Keratinocyte (primary cell): ENCODE data around the gene SGIP1. TPM values are rescaled to one million over a fixed set of nuclear protein-coding genes. Genes with fewer than 3 reads are reported as not detected.

Experiments used
- DNase-seq: peaks from one replicate; pipeline ENCODE4 v3.0.0-alpha.2; 2011; ENCODE audit warnings: low read depth, missing footprints, low spot score
- FAIRE-seq: peaks from 2 replicates; lab custom pipeline; 2011; peaks lifted over from hg19 to GRCh38; lab: Jason Lieb, UNC
- H2AFZ ChIP-seq: 2 replicates; pipeline ENCODE4 v1.6.0; 2012; ENCODE audit warnings: low read length, control low read depth, inconsistent platforms; ENCODE audit not compliant: control insufficient read depth
- H3K27ac ChIP-seq: 2 replicates; pipeline ENCODE4 v1.5.1; 2011; ENCODE audit warnings: low read length; ENCODE audit not compliant: control insufficient read depth, insufficient read depth
- H3K27me3 ChIP-seq: 3 replicates; pipeline ENCODE4 v1.6.0; 2011; ENCODE audit warnings: low read length; ENCODE audit not compliant: control insufficient read depth, insufficient read depth; ENCODE audit errors: extremely low read depth
- H3K36me3 ChIP-seq, 2 experiments: 2 replicates in 1 of 2; 3 replicates in 1 of 2; pipeline ENCODE4 v1.5.1; 2011; ENCODE audit warnings: low read length in 2 of 2, mild to moderate bottlenecking in 1 of 2; ENCODE audit not compliant: control insufficient read depth in 2 of 2, insufficient read depth in 2 of 2; ENCODE audit errors: extremely low read depth in 1 of 2
- H3K4me1 ChIP-seq: 3 replicates; pipeline ENCODE4 v1.5.1; 2011; ENCODE audit warnings: low read length; ENCODE audit not compliant: control insufficient read depth, insufficient read depth; ENCODE audit errors: extremely low read depth
- H3K4me2 ChIP-seq: 3 replicates; pipeline ENCODE4 v1.6.0; 2011; ENCODE audit warnings: low read depth, low read length; ENCODE audit not compliant: control insufficient read depth, insufficient read depth; ENCODE audit errors: extremely low read depth
- H3K4me3 ChIP-seq, 3 experiments: fragments of 200-600 bp in 1 of 3; sonication (generic) in 1 of 3; 2 replicates in 2 of 3; 3 replicates in 1 of 3; pipeline ENCODE4 v1.5.1; 2011 to 2016; ENCODE audit warnings: low read length in 3 of 3, mild to moderate bottlenecking in 3 of 3, control low read depth in 2 of 3, inconsistent platforms in 1 of 3, low read depth in 1 of 3, mixed read lengths in 1 of 3, mixed run types in 1 of 3, moderate library complexity in 1 of 3; ENCODE audit not compliant: control insufficient read depth in 2 of 3, insufficient read depth in 2 of 3; ENCODE audit errors: extremely low read depth in 1 of 3
- H3K79me2 ChIP-seq: 2 replicates; pipeline ENCODE4 v1.6.0; 2012; ENCODE audit warnings: low read length; ENCODE audit not compliant: control insufficient read depth, insufficient read depth
- H3K9ac ChIP-seq: 3 replicates; pipeline ENCODE4 v1.6.0; 2011; ENCODE audit warnings: low read length; ENCODE audit not compliant: control insufficient read depth, insufficient read depth; ENCODE audit errors: extremely low read depth
- H3K9me1 ChIP-seq: 3 replicates; pipeline ENCODE4 v1.6.0; 2011; ENCODE audit warnings: low read length; ENCODE audit not compliant: control insufficient read depth, insufficient read depth; ENCODE audit errors: extremely low read depth
- H3K9me3 ChIP-seq: 2 replicates; pipeline ENCODE4 v1.5.1; 2012; ENCODE audit warnings: low read depth, low read length; ENCODE audit not compliant: control insufficient read depth
- H4K20me1 ChIP-seq: 3 replicates; pipeline ENCODE4 v1.6.0; 2011; ENCODE audit warnings: low read length; ENCODE audit not compliant: control insufficient read depth, insufficient read depth; ENCODE audit errors: extremely low read depth
- CTCF ChIP-seq, 3 experiments: IDR thresholded peaks in 1 of 3; conservative IDR thresholded peaks in 1 of 3; optimal IDR thresholded peaks in 1 of 3; 2 replicates in 2 of 3; 3 replicates in 1 of 3; pipeline versions ENCODE3 to v1.5.1; 2011; ENCODE audit warnings: low read length in 3 of 3, mild to moderate bottlenecking in 3 of 3, moderate library complexity in 2 of 3, control low read depth in 1 of 3, inconsistent platforms in 1 of 3; ENCODE audit not compliant: insufficient read depth in 2 of 3; ENCODE audit errors: extremely low read depth in 1 of 3
- EZH2 ChIP-seq: IDR thresholded peaks from one replicate; pipeline ENCODE4 v1.6.1; 2012; ENCODE audit warnings: inconsistent platforms, mild to moderate bottlenecking, low read length, moderate library complexity
- dilution Hi-C: fragments of 300-500 bp; cut with MboI; formaldehyde crosslinking; loops from one replicate; pipeline ENCODE4 v1.7.0; 2020; ENCODE audit warnings: low sequenced_read_pairs; ENCODE audit not compliant: extremely low pct_ligation_motif_present
- polyA plus RNA-seq, 5 experiments: library from polyadenylated mRNA; depleted of rRNA in 3 of 5; stranded (reverse) in 3 of 5; stranded (forward) in 1 of 5; unstranded in 1 of 5; fragments of >200 nt; gene quantifications; 1 replicate in 1 of 5; 2 replicates in 3 of 5; 3 replicates in 1 of 5; pipeline versions ENCODE4 v1.2.1 to v1.2.3, GENCODE V29; 2011 to 2012; ENCODE audit warnings: missing spikeins in 2 of 5, low read depth in 1 of 5, low replicate concordance in 1 of 5

Gene SGIP1
- polyA plus RNA-seq, 1 donor (not counting 4 experiments of a cell fraction or from before 2014, with no cell fraction given) = 0.05 TPM

DNA sequence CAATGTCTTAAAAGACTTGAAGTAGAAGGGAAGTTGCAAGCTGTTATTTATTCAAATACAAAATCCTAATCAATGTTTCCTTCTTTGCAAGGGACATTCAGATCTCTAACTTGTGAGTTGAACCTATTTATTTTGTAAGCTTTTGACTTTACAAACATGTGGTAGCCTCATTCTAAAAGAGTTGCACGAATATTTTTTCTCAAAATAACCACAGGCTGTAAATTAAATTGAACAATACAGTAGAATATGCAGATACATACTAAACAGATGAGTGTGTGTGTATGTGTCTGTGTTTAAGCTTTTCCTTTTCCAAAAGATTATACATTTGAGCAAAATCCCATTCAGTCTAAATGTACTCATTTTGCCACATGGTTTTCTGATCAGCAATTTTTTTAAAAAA lies 213.5 kb downstream of the SGIP1 start:
- peaks cover 5% of the 10 kb centered on the region for H3K4me1 ChIP-seq
- H3K9me3 ChIP-seq = no peaks in the 10 kb centered on the region
- no peak for FAIRE-seq
- no peaks in the 10 kb centered on the region for H3K79me2 ChIP-seq
- peaks cover 11% of the 10 kb centered on the region for H3K27me3 ChIP-seq
- no peak overlapping the region for H3K4me2 ChIP-seq
- no peaks in the 10 kb centered on the region for H4K20me1 ChIP-seq
- no peak for DNase-seq
- H3K27ac ChIP-seq = no peak overlapping the region
- no peak overlapping the region for H3K9ac ChIP-seq
- H2AFZ ChIP-seq = no peak overlapping the region
- H3K4me3 ChIP-seq = no peak overlapping the region
- no peaks in the 10 kb centered on the region for H3K9me1 ChIP-seq
- dilution Hi-C loops = no loop called here
- H3K36me3 ChIP-seq = no peaks in the 10 kb centered on the region
- TF ChIP-seq CTCF (optimal IDR thresholded peaks at IDR 0.05 in 1 of 3, IDR thresholded peaks at IDR 0.05 in 1 of 3, conservative IDR thresholded peaks at IDR 0.05 in 1 of 3; ENCODE audit: extremely low read depth in 1 of 3, insufficient read depth in 2 of 3, low read length in 3 of 3) = no peak
- no peak for TF ChIP-seq EZH2

DNA sequence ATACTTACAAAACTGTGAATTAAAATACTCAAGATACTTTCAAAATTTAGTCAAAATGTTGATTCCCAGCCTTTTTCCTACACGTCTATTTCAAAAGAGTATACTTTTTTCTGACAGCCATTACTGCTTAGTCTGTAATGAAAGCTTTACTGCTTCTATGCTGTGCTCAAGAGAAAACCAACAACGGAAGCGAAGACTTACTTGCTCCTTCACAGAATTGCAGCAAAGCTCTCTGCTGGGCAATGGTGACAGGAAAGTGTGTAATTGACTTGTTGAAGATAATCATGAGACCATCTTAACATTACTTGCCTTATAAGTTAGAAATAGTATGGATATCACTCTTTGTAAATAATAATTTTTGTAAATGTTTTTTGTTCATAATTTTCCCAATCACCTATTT lies 216.6 kb downstream of the SGIP1 start:
- FAIRE-seq (no peak), DNase-seq (no peak)
- Histone ChIP-seq H3K36me3 (no peaks in the 10 kb centered on the region), H2AFZ (no peak overlapping the region), H3K79me2 (no peaks in the 10 kb centered on the region), H4K20me1 (no peaks in the 10 kb centered on the region), H3K4me2 (no peak overlapping the region), H3K9me3 (no peaks in the 10 kb centered on the region), H3K4me1 (peaks cover 5% of the 10 kb centered on the region), H3K27me3 (peaks cover 17% of the 10 kb centered on the region), H3K4me3 (no peak overlapping the region), H3K9ac (no peak overlapping the region), H3K27ac (no peak overlapping the region), H3K9me1 (no peaks in the 10 kb centered on the region)
- TF ChIP-seq CTCF (optimal IDR thresholded peaks at IDR 0.05 in 1 of 3, IDR thresholded peaks at IDR 0.05 in 1 of 3, conservative IDR thresholded peaks at IDR 0.05 in 1 of 3; ENCODE audit: extremely low read depth in 1 of 3, insufficient read depth in 2 of 3, low read length in 3 of 3) = no peak
- TF ChIP-seq EZH2 = no peak
- dilution Hi-C loops = no loop called here
